Smooth muscle cell (in vitro differentiated cells): Measurements from ENCODE around the gene CEACAM7. TPM values are rescaled to one million over a fixed set of nuclear protein-coding genes. Genes with fewer than 3 reads are reported as not detected.

Experiments
- DNase-seq: peaks from one replicate; lab custom pipeline; 2025; ENCODE audit not compliant: unreplicated experiment; lab: John Stamatoyannopoulos, UW
- H2AFZ ChIP-seq: fragments of 200-600 bp; sonication (generic); 2 replicates; pipeline ENCODE4 v1.6.0; 2016; ENCODE audit warnings: antibody characterized with exemption, low read depth, mild to moderate bottlenecking
- H3F3A ChIP-seq: fragments of 200-600 bp; sonication (generic); 2 replicates; pipeline ENCODE4 v1.6.0; 2017; ENCODE audit warnings: antibody characterized with exemption, low read depth
- H3K27ac ChIP-seq: fragments of 200-600 bp; sonication (generic); 2 replicates; pipeline ENCODE4 v1.5.1; 2016; ENCODE audit warnings: low read depth, mild to moderate bottlenecking
- H3K27me3 ChIP-seq: fragments of 200-600 bp; sonication (generic); 2 replicates; pipeline ENCODE4 v1.6.1; 2016; ENCODE audit warnings: low read depth, mild to moderate bottlenecking
- H3K36me3 ChIP-seq: fragments of 200-600 bp; sonication (generic); 2 replicates; pipeline ENCODE4 v1.5.1; 2016; ENCODE audit warnings: low read depth
- H3K4me1 ChIP-seq: fragments of 200-600 bp; sonication (generic); 2 replicates; pipeline ENCODE4 v1.5.1; 2016; ENCODE audit warnings: low read depth
- H3K4me2 ChIP-seq: fragments of 200-600 bp; sonication (generic); 2 replicates; pipeline ENCODE4 v1.6.0; 2016; ENCODE audit warnings: mild to moderate bottlenecking
- H3K4me3 ChIP-seq: fragments of 200-600 bp; sonication (generic); 2 replicates; pipeline ENCODE4 v1.5.1; 2016; ENCODE audit warnings: mild to moderate bottlenecking
- H3K79me2 ChIP-seq: fragments of 200-600 bp; sonication (generic); 2 replicates; pipeline ENCODE4 v1.6.0; 2016; ENCODE audit warnings: low read depth, mild to moderate bottlenecking
- H3K9ac ChIP-seq: fragments of 200-600 bp; sonication (generic); 2 replicates; pipeline ENCODE4 v1.6.0; 2016; ENCODE audit warnings: low read depth
- H3K9me3 ChIP-seq: fragments of 200-600 bp; sonication (generic); replicated peaks from 2 replicates; pipeline ENCODE4 v1.5.1; 2016; ENCODE audit warnings: low read depth
- H4K20me1 ChIP-seq: fragments of 200-600 bp; sonication (generic); 2 replicates; pipeline ENCODE4 v1.6.0; 2016; ENCODE audit warnings: low read depth
- CTCF ChIP-seq: fragments of 200-600 bp; sonication (generic); IDR thresholded peaks from 2 replicates; pipeline ENCODE4 v1.5.1; 2017; ENCODE audit warnings: borderline replicate concordance, mild to moderate bottlenecking, antibody characterized with exemption; ENCODE audit not compliant: insufficient read depth, poor library complexity, severe bottlenecking
- WGBS: methylation state at CpG from one replicate; pipeline ENCODE4 v1.1.7; 2016; ENCODE audit warnings: low lambda C conversion rate; 5-methylcytosine and 5-hydroxymethylcytosine counted together
- polyA plus RNA-seq: library from polyadenylated mRNA; unstranded; fragments of >200 nt; fragmentation: Nextera tagmentation; extraction: Ambion mirVana; gene quantifications from 2 replicates; pipeline ENCODE4 v1.2.1, GENCODE V29; 2016
- total RNA-seq: library from RNA; depleted of rRNA; stranded (reverse); fragments of >200 nt; gene quantifications from 2 replicates; pipeline ENCODE4 v1.2.3, GENCODE V29; 2014

The CEACAM7 gene
- total and polyA plus RNA-seq, 2 experiments from 2014 or later = not detected

- no peak for TF ChIP-seq CTCF
- 34% methylated on average over 5 of the region's 5 CpGs for WGBS
- no peaks in the 10 kb centered on the region for H3K36me3 ChIP-seq
Observed at GRCh38 chr19:41726493-41726892, 38.4 kb upstream of the CEACAM7 start.

GRCh38 chr19:41720103-41720502 is 32.0 kb upstream of the CEACAM7 start:
- H3F3A ChIP-seq = no peaks in the 10 kb centered on the region
- no peak overlapping the region for H3K4me3 ChIP-seq
- H4K20me1 ChIP-seq = no peaks in the 10 kb centered on the region
- H3K79me2 ChIP-seq = no peaks in the 10 kb centered on the region
- H2AFZ ChIP-seq = no peak overlapping the region
- WGBS = 81% methylated on average over 3 of the region's 3 CpGs
- no peak for DNase-seq
- no peak for TF ChIP-seq CTCF
- no peaks in the 10 kb centered on the region for H3K27me3 ChIP-seq
- H3K4me2 ChIP-seq = no peak overlapping the region
- H3K9ac ChIP-seq = no peak overlapping the region
- no peaks in the 10 kb centered on the region for H3K9me3 ChIP-seq
- no peak overlapping the region for H3K27ac ChIP-seq
- H3K36me3 ChIP-seq = no peaks in the 10 kb centered on the region
- no peaks in the 10 kb centered on the region for H3K4me1 ChIP-seq

More at GRCh38 chr19:41726493-41726892, 38.4 kb upstream of the CEACAM7 start:
- Histone ChIP-seq H2AFZ (no peak overlapping the region), H3K27ac (no peak overlapping the region), H3K4me2 (no peak overlapping the region), H3K4me3 (no peak overlapping the region), H3K79me2 (no peaks in the 10 kb centered on the region), H4K20me1 (no peaks in the 10 kb centered on the region), H3F3A (no peaks in the 10 kb centered on the region), H3K27me3 (no peaks in the 10 kb centered on the region), H3K9ac (no peak overlapping the region), H3K9me3 (peaks cover 8% of the 10 kb centered on the region), H3K4me1 (no peaks in the 10 kb centered on the region)
- no peak for DNase-seq

- peaks cover 1% of the 10 kb centered on the region for H3K9me3 ChIP-seq
- no peak for DNase-seq
- H4K20me1 ChIP-seq = no peaks in the 10 kb centered on the region
- no peak overlapping the region for H3K4me3 ChIP-seq
- H3K27me3 ChIP-seq = no peaks in the 10 kb centered on the region
- no peaks in the 10 kb centered on the region for H3F3A ChIP-seq
- no peak overlapping the region for H3K4me2 ChIP-seq
- H3K27ac ChIP-seq = no peak overlapping the region
- H2AFZ ChIP-seq = no peak overlapping the region
- no peaks in the 10 kb centered on the region for H3K4me1 ChIP-seq
- H3K9ac ChIP-seq = no peak overlapping the region
- WGBS = 82% methylated on average over 6 of the region's 6 CpGs
- no peaks in the 10 kb centered on the region for H3K36me3 ChIP-seq
- no peak for TF ChIP-seq CTCF
- no peaks in the 10 kb centered on the region for H3K79me2 ChIP-seq
Observed at GRCh38 chr19:41718761-41719160, 30.7 kb upstream of the CEACAM7 start.

- no peak for TF ChIP-seq CTCF
- H3K79me2 ChIP-seq = no peaks in the 10 kb centered on the region
- 70% methylated on average over 5 of the region's 5 CpGs for WGBS
Observed at GRCh38 chr19:41714598-41714997, 26.5 kb upstream of the CEACAM7 start.

More at GRCh38 chr19:41714598-41714997, 26.5 kb upstream of the CEACAM7 start:
- no peaks in the 10 kb centered on the region for H3K36me3 ChIP-seq
- H3K27ac ChIP-seq = no peak overlapping the region
- no peaks in the 10 kb centered on the region for H3K27me3 ChIP-seq
- H3K9ac ChIP-seq = no peak overlapping the region
- DNase-seq = no peak
- H3K4me2 ChIP-seq = no peak overlapping the region
- H4K20me1 ChIP-seq = no peaks in the 10 kb centered on the region
- no peak overlapping the region for H3K4me3 ChIP-seq
- H2AFZ ChIP-seq = no peak overlapping the region
- H3K9me3 ChIP-seq = peaks cover 7% of the 10 kb centered on the region
- H3F3A ChIP-seq = no peaks in the 10 kb centered on the region
- no peaks in the 10 kb centered on the region for H3K4me1 ChIP-seq
